ENCODE data around the gene MAP3K9.

GRCh38 chr14:70726651-70727375, 82.5 kb downstream of the MAP3K9 start:
- no peak for TF ChIP-seq EP300 (IDR thresholded peaks at IDR 0.05)
- no peak for TF ChIP-seq POLR2A (IDR thresholded peaks at IDR 0.05)

Measured in sigmoid colon (tissue), 4 donors.